CD4-positive, alpha-beta T cell treated with Interleukin-12 subunit alpha and Interleukin-12 subunit beta, for 1 hour (primary cell): ENCODE measurements around the gene TAF4.
A peak's percentile ranks its signal among the peaks of the same experiment; 100 is the strongest.

Experiments used
- DNase-seq: peaks from one replicate; pipeline ENCODE4 v3.0.0-alpha.2; 2020

The TAF4 gene

DNA sequence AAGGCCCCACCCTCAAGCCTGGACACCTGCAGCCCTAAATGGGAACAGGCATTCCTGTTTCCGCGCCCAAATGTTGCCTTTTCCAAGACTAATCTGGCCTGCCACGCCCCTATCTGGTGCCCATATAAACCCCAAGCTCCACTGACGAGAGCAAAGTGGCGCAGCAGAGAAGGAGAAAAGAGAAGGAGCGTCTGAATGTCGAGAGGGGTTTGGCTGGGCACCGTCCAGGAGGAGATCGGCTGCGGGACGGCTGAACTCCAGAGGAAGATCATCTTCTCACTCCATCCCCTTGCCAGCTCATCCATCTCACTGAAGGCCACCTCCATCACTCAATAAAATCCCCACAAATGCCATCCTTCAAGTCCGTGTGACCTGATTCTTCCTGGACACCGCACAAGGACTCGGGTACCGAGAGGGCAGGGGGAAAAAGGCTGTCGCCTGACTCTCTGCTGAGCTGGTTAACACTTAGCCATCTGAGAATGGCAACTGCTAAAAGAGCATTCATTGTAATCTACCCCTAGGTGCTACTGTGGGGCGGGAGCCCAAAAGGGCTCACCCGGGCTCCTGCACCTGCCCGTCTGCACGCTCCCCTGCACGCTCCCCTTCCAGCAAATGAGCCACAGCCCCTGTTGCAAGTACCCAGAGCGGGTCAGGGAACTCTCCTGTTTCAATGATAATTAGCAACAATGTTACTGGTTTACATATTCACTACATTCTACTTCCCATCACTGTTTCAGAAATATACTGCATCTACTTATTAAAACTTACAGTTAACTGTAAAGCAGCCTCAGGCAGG lies 23.5 kb downstream of the TAF4 start:
- DNase-seq: no peak

DNA sequence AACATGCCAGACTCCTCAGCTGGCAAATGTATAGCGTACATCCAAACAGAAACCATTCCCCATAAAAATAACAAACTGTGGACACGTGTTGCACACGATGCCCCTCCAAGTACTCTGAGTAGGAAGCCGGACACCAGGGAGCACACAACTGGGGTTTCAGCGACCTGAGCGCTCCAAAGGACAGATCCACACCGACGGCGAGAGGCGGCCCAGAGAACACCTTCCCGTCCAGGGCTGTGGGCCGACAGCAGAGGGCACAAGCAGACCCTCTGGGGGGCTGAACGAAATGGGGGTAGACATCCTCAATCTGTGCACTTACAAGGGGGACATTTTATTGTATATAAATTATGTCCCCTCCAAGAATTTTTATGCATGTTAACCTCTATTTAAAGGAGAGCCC lies 24.7 kb downstream of the TAF4 start:
- no peak for DNase-seq

DNA sequence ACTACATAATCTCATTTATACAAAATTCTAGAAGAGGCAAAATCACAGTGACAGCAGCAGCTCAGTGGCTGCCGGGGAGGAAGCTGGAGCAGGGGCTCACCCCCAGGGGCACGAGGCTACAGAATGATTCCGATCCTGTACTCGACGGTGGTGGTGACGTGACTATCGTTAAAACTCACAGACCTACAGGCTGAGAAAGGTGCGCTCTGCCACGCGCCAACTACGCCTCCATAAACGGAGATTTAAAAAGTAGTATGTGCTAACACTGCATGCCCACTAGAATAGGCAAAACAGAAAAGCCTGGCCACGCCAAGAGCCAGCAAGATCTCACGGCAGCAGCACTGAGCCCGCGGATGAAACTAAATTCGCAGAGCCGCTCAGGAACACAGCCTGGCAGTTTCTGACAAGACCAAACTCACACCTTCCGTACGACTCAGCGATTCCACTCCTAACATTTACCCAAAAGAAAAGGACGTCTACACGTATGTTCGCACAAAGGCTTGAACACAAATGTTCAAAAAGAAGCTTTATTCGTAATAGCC lies 25.2 kb downstream of the TAF4 start:
- DNase-seq: no peak

DNA sequence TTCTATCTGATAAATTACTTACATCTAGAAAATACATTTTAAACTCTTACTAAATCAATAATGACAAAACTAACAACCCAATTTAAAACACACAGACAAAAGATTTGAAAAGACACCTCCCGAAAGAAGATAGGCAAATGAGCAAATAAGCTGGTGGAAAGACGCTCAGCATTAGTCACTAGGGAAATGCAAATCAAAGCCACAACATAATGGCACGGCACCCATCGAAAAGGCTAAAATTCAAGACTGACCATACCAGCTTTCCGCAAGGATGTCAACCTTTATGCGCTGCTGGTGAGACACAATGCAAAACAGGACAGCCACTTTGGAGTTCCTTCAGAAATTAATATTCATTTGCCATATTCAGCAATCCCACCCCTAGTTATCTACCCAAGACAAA lies 25.9 kb downstream of the TAF4 start:
- DNase-seq: no peak

GRCh38 chr20:62032609-62033368 lies 32.9 kb downstream of the TAF4 start:
- DNase-seq: no peak

GRCh38 chr20:62031462-62032092 lies 34.1 kb downstream of the TAF4 start:
- DNase-seq: no peak

DNA sequence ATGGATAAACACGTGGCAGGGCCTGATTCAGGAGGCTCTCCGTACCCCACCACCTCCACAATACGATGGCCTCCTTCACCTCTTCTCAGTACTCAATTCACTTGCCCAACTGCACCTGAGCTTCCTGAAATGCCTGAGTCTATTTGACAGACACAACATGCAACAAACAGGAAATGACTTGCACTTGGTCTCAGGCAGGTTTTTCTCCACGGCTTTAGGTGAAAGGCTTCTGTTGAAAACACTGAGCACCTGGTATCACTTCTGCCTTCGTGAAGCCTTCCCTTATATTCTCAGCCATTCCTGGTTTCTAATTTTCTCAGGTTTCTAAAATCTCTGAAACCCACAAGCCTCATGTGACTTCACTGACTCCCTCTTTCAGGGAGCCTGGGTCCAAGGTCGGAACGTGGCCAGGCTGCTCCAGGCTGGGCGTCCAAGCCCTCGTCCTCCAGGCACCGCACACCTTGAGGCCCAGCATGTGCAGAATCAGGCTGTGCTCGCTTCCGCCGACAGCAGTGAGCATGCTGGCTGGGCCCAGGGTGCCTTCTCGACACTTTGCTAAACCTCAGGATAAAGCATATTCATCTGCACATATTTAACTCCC lies 34.7 kb downstream of the TAF4 start:
- peak; percentile 40 for DNase-seq

DNA sequence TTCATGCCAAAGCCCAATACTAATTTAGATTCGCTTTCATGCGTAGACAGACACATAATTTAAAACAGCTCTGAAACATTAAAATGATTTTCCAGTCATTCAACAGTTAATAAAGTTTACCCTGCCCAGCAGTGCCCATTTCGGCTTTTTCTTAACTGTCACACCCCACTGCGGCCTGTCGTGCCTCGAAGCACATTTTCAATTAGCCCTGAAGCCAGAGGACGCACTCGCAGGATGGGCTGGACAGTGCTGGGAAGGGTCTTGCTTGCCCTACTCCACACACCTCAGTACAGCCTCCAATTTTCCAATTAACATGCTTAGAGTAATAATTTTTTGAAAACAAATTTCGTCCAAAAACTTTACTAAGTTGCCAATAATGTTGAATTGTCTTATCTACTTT lies 35.3 kb downstream of the TAF4 start:
- no peak for DNase-seq

GRCh38 chr20:62029949-62030348 lies 35.7 kb downstream of the TAF4 start:
- DNase-seq: no peak

- DNase-seq: no peak
These were observed 36.4 kb downstream of the TAF4 start for GRCh38 chr20:62029296-62029695.

DNA sequence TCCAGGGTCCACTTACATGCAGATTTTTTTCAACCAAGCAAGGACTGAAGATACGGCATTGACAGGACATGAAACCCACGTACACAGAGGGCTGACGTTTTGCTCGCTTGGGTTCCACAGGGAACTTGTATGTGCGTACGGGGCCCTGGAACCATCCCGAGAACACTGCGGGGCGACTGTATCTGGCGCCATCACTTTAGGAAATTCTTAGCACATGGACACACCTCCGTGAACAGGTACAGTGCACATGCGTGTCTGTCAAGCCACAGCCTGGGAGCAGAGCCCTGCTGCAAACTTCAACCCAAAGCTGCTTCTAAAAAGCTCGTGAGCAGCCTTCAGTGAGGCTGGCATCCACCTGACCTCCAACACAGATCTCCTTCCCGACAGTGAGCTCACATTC lies 37.3 kb downstream of the TAF4 start:
- DNase-seq: no peak

DNA sequence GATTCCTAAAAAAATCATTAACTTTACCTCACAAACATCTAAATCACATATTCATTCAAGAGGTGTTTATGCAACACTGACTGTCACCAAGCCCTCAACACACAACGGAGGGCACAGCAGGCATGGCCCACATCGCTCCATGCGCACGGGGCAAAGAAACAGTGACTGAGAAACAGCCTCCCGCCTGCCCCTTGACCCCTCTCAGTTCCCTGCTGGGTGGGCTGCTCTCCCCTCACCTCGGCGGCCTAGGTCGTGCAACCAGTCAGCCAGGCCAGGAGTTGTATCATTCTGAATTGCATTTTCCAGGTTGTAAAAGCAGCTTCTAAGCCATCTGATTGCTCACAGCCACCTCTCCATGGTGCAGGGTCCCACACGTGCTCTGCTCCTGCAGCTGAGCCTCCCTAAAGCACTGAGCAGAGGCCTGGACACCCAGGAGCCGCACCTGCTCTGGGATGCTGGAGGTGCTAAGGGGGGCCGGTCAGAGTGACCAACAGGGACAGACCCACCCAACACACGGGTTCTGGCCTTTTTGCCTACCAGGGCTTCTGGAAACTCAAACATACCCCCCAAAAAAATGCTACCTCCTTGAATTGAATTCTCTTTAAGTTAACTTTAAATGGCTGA lies 37.9 kb downstream of the TAF4 start:
- no peak for DNase-seq

DNA sequence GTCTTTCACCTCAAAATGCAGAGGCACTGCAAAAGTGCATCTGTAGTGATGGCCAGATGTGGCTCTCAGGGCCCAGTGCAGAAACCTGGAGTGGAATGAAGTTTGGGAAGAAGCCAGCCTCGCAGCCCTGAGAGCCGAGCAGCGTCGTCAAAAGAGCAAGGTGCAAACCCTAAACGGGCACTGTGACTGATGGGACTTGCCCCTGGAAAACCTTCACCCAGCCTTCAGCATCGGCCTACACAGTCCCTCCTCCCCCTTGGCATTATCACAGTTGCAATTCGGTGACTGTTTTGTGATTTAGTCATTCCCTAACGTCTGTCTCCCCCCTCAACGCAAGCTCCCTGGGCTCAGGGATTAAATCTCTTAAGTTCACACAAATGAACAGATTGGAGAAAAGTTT lies 38.6 kb downstream of the TAF4 start:
- no peak for DNase-seq

DNA sequence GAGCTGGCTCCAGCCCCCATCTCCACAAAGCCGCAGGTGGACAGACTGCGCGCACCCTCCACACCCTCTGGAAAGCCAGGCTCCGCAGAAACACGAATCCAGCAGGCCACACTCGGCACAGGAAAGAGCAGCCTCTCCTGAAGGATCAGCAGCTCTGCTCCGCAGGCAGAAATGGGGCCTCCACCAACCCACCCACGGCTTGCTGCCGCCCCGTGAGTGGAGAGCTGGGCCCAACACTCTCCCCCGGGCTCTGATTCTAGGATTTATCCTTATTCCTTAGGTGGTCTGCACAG lies 39.2 kb downstream of the TAF4 start:
- no peak for DNase-seq

GRCh38 chr20:62025832-62026563 lies 39.7 kb downstream of the TAF4 start:
- no peak for DNase-seq

GRCh38 chr20:62025394-62025793 lies 40.3 kb downstream of the TAF4 start:
- DNase-seq: no peak

GRCh38 chr20:62023935-62024334 lies 41.7 kb downstream of the TAF4 start:
- DNase-seq: no peak

DNA sequence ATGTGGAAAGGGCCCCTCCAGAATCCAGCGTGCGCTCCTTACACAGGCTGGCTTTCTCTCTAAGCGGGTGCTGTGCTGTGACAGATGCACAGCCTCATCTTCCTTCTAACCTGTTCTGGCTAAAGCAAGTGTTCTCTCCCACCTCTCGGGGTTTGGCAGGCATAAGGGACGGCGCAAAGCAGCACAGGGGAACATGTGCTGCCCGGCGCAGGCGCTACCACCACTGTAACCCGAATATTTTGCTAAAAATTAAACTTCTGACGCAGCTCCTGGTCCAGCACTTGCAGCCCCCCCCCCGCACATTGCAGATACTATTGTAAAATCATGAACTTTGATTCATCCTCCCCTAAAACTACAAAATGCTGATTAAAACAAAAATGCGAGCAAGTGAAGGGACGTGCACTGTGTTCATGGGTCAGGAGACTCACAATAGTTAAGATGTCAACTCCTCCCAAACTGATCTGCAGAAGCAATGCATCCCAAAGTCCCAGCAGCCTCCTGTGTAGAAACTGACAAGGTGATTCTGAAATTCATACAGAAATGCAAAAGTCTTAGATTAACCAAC lies 43.0 kb downstream of the TAF4 start:
- no peak for DNase-seq

DNA sequence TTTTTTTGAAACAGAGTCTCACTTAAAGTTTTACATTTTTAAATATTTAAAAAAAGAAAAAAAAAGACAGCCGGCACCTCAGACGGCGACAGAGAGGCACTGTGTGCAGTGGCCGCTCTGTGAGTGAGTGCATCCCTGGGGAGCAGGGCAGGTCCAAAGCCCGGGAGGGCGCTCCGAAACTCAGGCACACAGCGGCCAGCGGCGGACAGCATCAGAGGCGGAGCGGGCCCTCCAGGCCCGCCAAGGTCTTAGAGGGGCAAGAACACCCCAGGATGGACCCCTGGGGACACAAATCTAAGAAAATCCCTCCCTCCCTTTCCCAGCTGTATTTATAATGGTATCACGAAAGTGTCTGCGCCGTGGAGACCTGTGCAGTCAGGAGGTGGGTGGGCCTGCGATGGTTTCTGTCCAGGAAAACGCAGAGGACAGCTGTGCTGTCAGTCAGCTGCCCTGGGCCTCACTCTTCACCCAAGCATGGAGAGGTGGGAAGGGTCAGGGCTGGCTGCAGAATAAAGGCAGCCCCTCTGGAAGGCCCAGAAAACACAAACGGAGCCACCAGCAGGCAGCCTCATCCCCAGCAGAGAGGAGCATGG lies 43.8 kb downstream of the TAF4 start:
- no peak for DNase-seq

- DNase-seq: no peak
These were observed 44.6 kb downstream of the TAF4 start for GRCh38 chr20:62020935-62021701.
